Heart left ventricle (tissue), 13 donors: ENCODE data around the gene RUSC2.

ENCODE experiments used
- POLR2A ChIP-seq, 2 donors: fragments of 450-650 bp; IDR thresholded peaks; one replicate each; pipeline ENCODE4 v1.6.1; 2017; ENCODE audit warnings: antibody characterized with exemption in 2 of 2, mild to moderate bottlenecking in 2 of 2, moderate library complexity in 2 of 2
- TF ChIP-seq, protein P1 (sequence below), 12 donors: fragments of 200-600 bp; sonication (generic) in 4 of 12; IDR thresholded peaks; one replicate each; pipeline versions ENCODE4 v1.5.0 to v1.8.0; 2018 to 2022; ENCODE audit warnings: antibody characterized with exemption in 12 of 12, mild to moderate bottlenecking in 5 of 12
- donor health status: ischemic (EF 13 %, LVEDD 7.1; RV severe dilation, severe dysfunction).
- donor health status: DM: no; HTN: yes; CAD: no.
- donor health status: DM: no; HTN: no; CAD: no.
- donor health status: ischemic (EF 25% LVEDD 6.9; RV normal size, moderate dysfunction).
- donor health status: ischemic (EF 25% LVEDD 5.7; RV mildly dilated, moderate dysfunction).
- donor health status: ischemic (EF 35%, LVEDD 5.7; RV mildly dilated, moderate dysfunction).
- donor health status: nonischemic (EF 11% LVEDD 7.7; RV severe dilation, severe dysfunction).
- donor health status: DM: yes; HTN: yes; CAD: no.
- donor health status: PGD.
- donor health status: ischemic (EF 29% LVEDD 5.4; RV normal size, mild dysfunction).
- donor health status: nonischemic (EF 23%, LVEDD 6.1; RV moderate dilation, normal function).

DNA sequence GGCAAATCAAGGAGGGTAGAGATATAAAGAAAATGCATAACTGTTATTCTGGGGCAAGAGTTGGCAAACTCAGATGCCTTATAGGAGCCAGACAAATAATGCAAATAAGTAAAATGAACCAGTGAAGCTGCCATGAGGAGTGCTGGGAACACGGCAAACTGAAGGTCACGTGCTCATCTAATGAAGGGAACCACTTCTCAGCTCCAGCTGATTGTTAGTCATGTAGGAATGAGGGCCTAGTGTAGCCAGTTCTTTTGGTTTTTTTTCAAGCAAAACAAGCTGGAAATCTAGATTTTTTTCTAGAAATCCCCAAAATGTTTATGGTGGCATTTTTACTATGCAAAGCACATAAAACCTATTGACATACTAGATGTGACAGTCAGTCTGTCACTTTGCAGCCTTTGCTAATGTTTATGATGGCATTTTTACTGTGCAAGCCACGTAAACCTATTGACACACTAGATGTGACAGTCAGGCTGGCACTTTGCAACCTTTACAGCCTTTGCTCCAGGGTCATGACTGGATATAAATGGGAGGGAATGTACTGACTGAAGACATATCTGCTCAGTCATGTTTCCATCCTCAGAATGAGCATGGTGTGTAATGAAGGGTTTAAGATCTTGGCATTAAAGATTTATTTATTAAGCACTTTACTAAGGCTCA lies 39.4 kb downstream of the RUSC2 start:
- TF ChIP-seq, protein P1, sequence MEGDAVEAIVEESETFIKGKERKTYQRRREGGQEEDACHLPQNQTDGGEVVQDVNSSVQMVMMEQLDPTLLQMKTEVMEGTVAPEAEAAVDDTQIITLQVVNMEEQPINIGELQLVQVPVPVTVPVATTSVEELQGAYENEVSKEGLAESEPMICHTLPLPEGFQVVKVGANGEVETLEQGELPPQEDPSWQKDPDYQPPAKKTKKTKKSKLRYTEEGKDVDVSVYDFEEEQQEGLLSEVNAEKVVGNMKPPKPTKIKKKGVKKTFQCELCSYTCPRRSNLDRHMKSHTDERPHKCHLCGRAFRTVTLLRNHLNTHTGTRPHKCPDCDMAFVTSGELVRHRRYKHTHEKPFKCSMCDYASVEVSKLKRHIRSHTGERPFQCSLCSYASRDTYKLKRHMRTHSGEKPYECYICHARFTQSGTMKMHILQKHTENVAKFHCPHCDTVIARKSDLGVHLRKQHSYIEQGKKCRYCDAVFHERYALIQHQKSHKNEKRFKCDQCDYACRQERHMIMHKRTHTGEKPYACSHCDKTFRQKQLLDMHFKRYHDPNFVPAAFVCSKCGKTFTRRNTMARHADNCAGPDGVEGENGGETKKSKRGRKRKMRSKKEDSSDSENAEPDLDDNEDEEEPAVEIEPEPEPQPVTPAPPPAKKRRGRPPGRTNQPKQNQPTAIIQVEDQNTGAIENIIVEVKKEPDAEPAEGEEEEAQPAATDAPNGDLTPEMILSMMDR (IDR thresholded peaks at IDR 0.05): no peak
- no peak for TF ChIP-seq POLR2A (IDR thresholded peaks at IDR 0.05)
